ENCODE results near the gene CPLANE2.
"Not testable (repeated sequence)": the region's sequence is repeated elsewhere in the genome, so short reads cannot be mapped to it uniquely, and the experiment has no call there.

Gene CPLANE2

GRCh38 chr1:16247441-16247840 lies 10.5 kb upstream of the CPLANE2 start:
- H3K4me3 ChIP-seq (ENCODE audit: low read depth, low read length), result no peak overlapping the region
- TF ChIP-seq MAX (IDR thresholded peaks at IDR 0.05; ENCODE audit: low read depth, low read length) (no peak), MYC (IDR thresholded peaks at IDR 0.05; ENCODE audit: low read depth, low read length) (no peak), CTCF (IDR thresholded peaks at IDR 0.05; ENCODE audit: low read depth, low read length) (no peak), POLR2A (IDR thresholded peaks at IDR 0.05; ENCODE audit: extremely low read depth, insufficient read length) (no peak)
- no peak for DNase-seq (ENCODE audit: low read depth)

- TF ChIP-seq CTCF (IDR thresholded peaks at IDR 0.05; ENCODE audit: low read depth, low read length) (no peak), POLR2A (IDR thresholded peaks at IDR 0.05; ENCODE audit: extremely low read depth, insufficient read length) (no peak), MAX (IDR thresholded peaks at IDR 0.05; ENCODE audit: low read depth, low read length) (no peak)
- no peak overlapping the region for H3K4me3 ChIP-seq (ENCODE audit: low read depth, low read length)
- DNase-seq (ENCODE audit: low read depth), result no peak
Measured at GRCh38 chr1:16246961-16247360, 10.0 kb upstream of the CPLANE2 start.

- H3K4me3 ChIP-seq (ENCODE audit: low read depth, low read length); DNase-seq (ENCODE audit: low read depth): not testable (repeated sequence)
Measured at GRCh38 chr1:16246239-16246638, 9.3 kb upstream of the CPLANE2 start.

GRCh38 chr1:16245476-16246196 lies 8.7 kb upstream of the CPLANE2 start:
- no peak overlapping the region for H3K4me3 ChIP-seq (ENCODE audit: low read depth, low read length)
- TF ChIP-seq MAX (IDR thresholded peaks at IDR 0.05; ENCODE audit: low read depth, low read length) (no peak), MYC (IDR thresholded peaks at IDR 0.05; ENCODE audit: low read depth, low read length) (no peak), CTCF (IDR thresholded peaks at IDR 0.05; ENCODE audit: low read depth, low read length) (no peak), POLR2A (IDR thresholded peaks at IDR 0.05; ENCODE audit: extremely low read depth, insufficient read length) (no peak)
- no peak for DNase-seq (ENCODE audit: low read depth)

GRCh38 chr1:16244650-16245285 lies 7.8 kb upstream of the CPLANE2 start:
- no peak for TF ChIP-seq CTCF (IDR thresholded peaks at IDR 0.05; ENCODE audit: low read depth, low read length)
- TF ChIP-seq POLR2A (IDR thresholded peaks at IDR 0.05; ENCODE audit: extremely low read depth, insufficient read length), result no peak
- no peak for TF ChIP-seq MYC (IDR thresholded peaks at IDR 0.05; ENCODE audit: low read depth, low read length)
- TF ChIP-seq MAX (IDR thresholded peaks at IDR 0.05; ENCODE audit: low read depth, low read length), result no peak
- DNase-seq (ENCODE audit: low read depth), result no peak
- H3K4me3 ChIP-seq (ENCODE audit: low read depth, low read length), result no peak overlapping the region

- no peak overlapping the region for H3K4me3 ChIP-seq (ENCODE audit: low read depth, low read length)
- DNase-seq (ENCODE audit: low read depth), result peak; percentile 82
- TF ChIP-seq MYC (IDR thresholded peaks at IDR 0.05; ENCODE audit: low read depth, low read length), result no peak
- peak; percentile 69 for TF ChIP-seq CTCF (IDR thresholded peaks at IDR 0.05; ENCODE audit: low read depth, low read length)
Measured at GRCh38 chr1:16243936-16244649, 7.1 kb upstream of the CPLANE2 start.
